Right lobe of liver (tissue), 6 donors: ENCODE measurements around the gene ADCY3. TPM values are rescaled to one million over a fixed set of nuclear protein-coding genes. Genes with fewer than 3 reads are reported as not detected.

Source experiments
- ATAC-seq, 4 donors: fragments of 200-7000 bp; cut with Tn5 transposase; one replicate each; pipeline ENCODE4 v1.9.1; 2020; ENCODE audit warnings: mild to moderate bottlenecking in 4 of 4, moderate library complexity in 4 of 4
- DNase-seq, 3 donors: peaks; one replicate each; pipeline ENCODE4 v3.0.0-alpha.2; 2020
- H3K27ac ChIP-seq, 3 donors: fragments of 200-600 bp; one replicate each; pipeline ENCODE4 v1.8.0; 2022
- H3K27me3 ChIP-seq, 2 donors: fragments of 200-600 bp; one replicate each; pipeline ENCODE4 v1.8.0; 2022
- H3K36me3 ChIP-seq, 4 donors: fragments of 200-600 bp; sonication (generic) in 1 of 4; one replicate each; pipeline versions ENCODE4 v1.5.1 to v1.8.0; 2017 to 2022; ENCODE audit warnings: control low read depth in 1 of 4
- H3K4me1 ChIP-seq, 4 donors: fragments of 200-600 bp; sonication (generic) in 1 of 4; one replicate each; pipeline versions ENCODE4 v1.5.1 to v1.8.0; 2017 to 2022; ENCODE audit warnings: control low read depth in 1 of 4
- H3K4me3 ChIP-seq, 3 donors: fragments of 200-600 bp; one replicate each; pipeline ENCODE4 v1.8.0; 2022
- H3K9me3 ChIP-seq, 4 donors: fragments of 200-600 bp; sonication (generic) in 1 of 4; one replicate each; pipeline versions ENCODE4 v1.5.1 to v1.8.0; 2017 to 2022; ENCODE audit warnings: control low read depth in 1 of 4
- CTCF ChIP-seq, 4 donors: fragments of 200-600 bp in 3 of 4; fragments of 450-650 bp in 1 of 4; IDR thresholded peaks; one replicate each; pipeline versions ENCODE4 v1.5.1 to v1.8.0; 2016 to 2022; ENCODE audit warnings: antibody characterized with exemption in 4 of 4, mild to moderate bottlenecking in 2 of 4
- POLR2A ChIP-seq: fragments of 450-650 bp; IDR thresholded peaks from one replicate; pipeline ENCODE4 v1.6.1; 2017; ENCODE audit warnings: antibody characterized with exemption, mild to moderate bottlenecking
- WGBS: methylation state at CpG from one replicate; pipeline ENCODE4 v1.1.6; 2018; ENCODE audit warnings: low coverage, low lambda C conversion rate; ENCODE audit not compliant: insufficient coverage; ENCODE audit errors: missing lambda C conversion rate; 5-methylcytosine and 5-hydroxymethylcytosine counted together
- intact Hi-C, 2 donors: fragments of 100-400 bp; cut with DNase I; formaldehyde crosslinking; loops; one replicate each; pipeline versions ENCODE4 v1.11.2 to v1.14.1; 2022
- total RNA-seq, 6 experiments: library from RNA; depleted of rRNA in 2 of 6; stranded (reverse); fragments of >200 nt in 2 of 6; fragmentation: NEBNext Ultra II Directional in 3 of 6; extraction: Animal tissue kit (Norgen Biotek cat#: 25700) in 3 of 6; gene quantifications; one replicate each; pipeline versions ENCODE4 v1.1.0 to v1.2.4, GENCODE V29; 2016 to 2023
- donor health status: DM: no; HTN: yes; CAD: no.
- donor health status: DM: no; HTN: no; CAD: no.
- donor health status: DM: no; HTN: no; CAD: no.
- donor health status: DM: no; HTN: yes; CAD: no.
- donor health status: DM: no; HTN: yes; CAD: no.

Gene ADCY3
- total RNA-seq, 6 experiments from 2014 or later = 2.2 to 7.0 (median 5.6) TPM

GRCh38 chr2:24855726-24856125, 64.3 kb downstream of the ADCY3 start:
- H3K36me3 ChIP-seq = no peaks in the 10 kb centered on the region
- H3K4me3 ChIP-seq = no peak overlapping the region
- no peaks in the 10 kb centered on the region for H3K9me3 ChIP-seq
- intact Hi-C loops = no loop called here
- H3K4me1 ChIP-seq = no peaks in the 10 kb centered on the region
- no peak for DNase-seq
- 42% methylated on average over 3 of the region's 4 CpGs for WGBS
- TF ChIP-seq CTCF (IDR thresholded peaks at IDR 0.05) (no peak), POLR2A (no peak)
- H3K27me3 ChIP-seq = no peaks in the 10 kb centered on the region
- ATAC-seq = no peak
- peak overlapping the region in 1 of 3 donors; percentile 21 for H3K27ac ChIP-seq

GRCh38 chr2:24855022-24855622, 64.9 kb downstream of the ADCY3 start:
- Histone ChIP-seq H3K36me3 (no peaks in the 10 kb centered on the region), H3K4me1 (no peaks in the 10 kb centered on the region), H3K4me3 (no peak overlapping the region), H3K27me3 (no peaks in the 10 kb centered on the region), H3K9me3 (no peaks in the 10 kb centered on the region), H3K27ac (no peak overlapping the region)
- DNase-seq (no peak), ATAC-seq (no peak)
- TF ChIP-seq CTCF (IDR thresholded peaks at IDR 0.05) (no peak), POLR2A (no peak)
- intact Hi-C loops = no loop called here
- 76% methylated on average over 7 of the region's 8 CpGs for WGBS

- intact Hi-C loops = no loop called here
- ATAC-seq = no peak
- no peak for DNase-seq
- Histone ChIP-seq H3K27ac (no peak overlapping the region), H3K36me3 (no peaks in the 10 kb centered on the region), H3K4me3 (no peak overlapping the region), H3K4me1 (no peaks in the 10 kb centered on the region), H3K9me3 (no peaks in the 10 kb centered on the region), H3K27me3 (no peaks in the 10 kb centered on the region)
- WGBS = 65% methylated on average over 3 of the region's 3 CpGs
- TF ChIP-seq POLR2A = no peak
- TF ChIP-seq CTCF (IDR thresholded peaks at IDR 0.05) = no peak
Observed at GRCh38 chr2:24853996-24854395, 66.0 kb downstream of the ADCY3 start.

GRCh38 chr2:24853046-24853445, 67.0 kb downstream of the ADCY3 start:
- DNase-seq = no peak
- WGBS = 86% methylated on average over 1 of the region's 9 CpGs

More at GRCh38 chr2:24853046-24853445, 67.0 kb downstream of the ADCY3 start:
- H3K9me3 ChIP-seq = no peaks in the 10 kb centered on the region
- no peak overlapping the region for H3K4me3 ChIP-seq
- no peaks in the 10 kb centered on the region for H3K27me3 ChIP-seq
- H3K4me1 ChIP-seq = no peaks in the 10 kb centered on the region
- no peak overlapping the region for H3K27ac ChIP-seq
- ATAC-seq = no peak
- intact Hi-C loops = no loop called here
- H3K36me3 ChIP-seq = no peaks in the 10 kb centered on the region
- TF ChIP-seq POLR2A = no peak
- no peak for TF ChIP-seq CTCF (IDR thresholded peaks at IDR 0.05)
